PC-3 (cell line): ENCODE measurements around the gene LTN1. TPM values are rescaled to one million over a fixed set of nuclear protein-coding genes. Genes with fewer than 3 reads are reported as not detected.

Source experiments
- ATAC-seq: fragments of 200-7000 bp; cut with Tn5 transposase; 2 replicates; pipeline ENCODE4 v1.9.1; 2020; ENCODE audit warnings: mild to moderate bottlenecking, moderate library complexity
- BruUV-seq: library from RNA; stranded (reverse); fragments of 400-500 nt; replicated peaks from 2 replicates; lab custom pipeline; 2021; lab: Mats Ljungman, UMichigan
- CTCF ChIA-PET: fragments of 300-600 bp; sonication (Branson Sonifier 250); formaldehyde crosslinking; loops from one replicate; lab custom pipeline; 2022; ENCODE audit warnings: antibody characterized with exemption; lab: Charles Lee
- POLR2A ChIA-PET: fragments of 300-600 bp; sonication (Branson Sonifier 250); formaldehyde crosslinking; loops from one replicate; lab custom pipeline; 2022; ENCODE audit warnings: antibody characterized with exemption; ENCODE audit not compliant: unreplicated experiment; lab: Charles Lee
- DNase-seq: peaks from one replicate; pipeline ENCODE4 v3.0.0-alpha.2; 2015
- H2AFZ ChIP-seq: fragments of 300-600 bp; sonication (generic); 2 replicates; pipeline ENCODE4 v1.6.0; 2016; ENCODE audit warnings: antibody characterized with exemption, low read length
- H3F3A ChIP-seq: fragments of 300-600 bp; sonication (generic); one replicate; pipeline ENCODE4 v1.6.0; 2017; ENCODE audit warnings: antibody characterized with exemption, low read length, control low read depth, mild to moderate bottlenecking; ENCODE audit not compliant: unreplicated experiment
- H3K27ac ChIP-seq: fragments of 300-600 bp; sonication (generic); 2 replicates; pipeline ENCODE4 v1.5.1; 2016; ENCODE audit warnings: mild to moderate bottlenecking, low read length
- H3K27me3 ChIP-seq: fragments of 300-600 bp; sonication (generic); 2 replicates; pipeline ENCODE4 v1.6.1; 2016; ENCODE audit warnings: low read length, mixed read lengths
- H3K36me3 ChIP-seq: fragments of 300-600 bp; sonication (generic); 2 replicates; pipeline ENCODE4 v1.6.1; 2016; ENCODE audit warnings: low read depth, mixed run types, low read length, mixed read lengths
- H3K4me1 ChIP-seq: fragments of 300-600 bp; sonication (generic); 2 replicates; pipeline ENCODE4 v1.5.1; 2016; ENCODE audit warnings: low read length; ENCODE audit not compliant: insufficient read depth
- H3K4me2 ChIP-seq: fragments of 300-600 bp; sonication (generic); 2 replicates; pipeline ENCODE4 v1.6.0; 2016; ENCODE audit warnings: low read length
- H3K4me3 ChIP-seq: fragments of 300-600 bp; sonication (generic); 2 replicates; pipeline ENCODE4 v1.5.1; 2016; ENCODE audit warnings: mild to moderate bottlenecking, low read length, mixed read lengths
- H3K79me2 ChIP-seq: fragments of 300-600 bp; sonication (generic); 2 replicates; pipeline ENCODE4 v1.6.1; 2017; ENCODE audit warnings: low read length, mixed read lengths
- H3K9ac ChIP-seq: fragments of 300-600 bp; sonication (generic); 2 replicates; pipeline ENCODE4 v1.6.0; 2016; ENCODE audit warnings: mild to moderate bottlenecking, low read length
- H3K9me2 ChIP-seq: fragments of 300-600 bp; sonication (generic); replicated peaks from 2 replicates; pipeline ENCODE4 v1.6.1; 2016; ENCODE audit warnings: mixed run types, low read length, mixed read lengths
- H3K9me3 ChIP-seq: fragments of 300-600 bp; sonication (generic); 2 replicates; pipeline ENCODE4 v1.6.1; 2016; ENCODE audit warnings: low read length, mixed read lengths
- H4K20me1 ChIP-seq: fragments of 300-600 bp; sonication (generic); 2 replicates; pipeline ENCODE4 v1.6.1; 2016; ENCODE audit warnings: low read length, mixed read lengths
- EZH2 ChIP-seq: fragments of 300-600 bp; sonication (generic); IDR thresholded peaks from one replicate; pipeline ENCODE4 v1.6.1; 2017; ENCODE audit warnings: antibody characterized with exemption, mild to moderate bottlenecking, low read length; ENCODE audit not compliant: unreplicated experiment
- EZH2phosphoT487 ChIP-seq: fragments of 300-600 bp; sonication (generic); IDR thresholded peaks from 2 replicates; pipeline ENCODE4 v1.6.1; 2018; ENCODE audit warnings: mild to moderate bottlenecking, antibody characterized with exemption, low read length, borderline replicate concordance
- intact Hi-C: fragments of 100-400 bp; cut with micrococcal nuclease; formaldehyde crosslinking; loops from 2 replicates; pipeline ENCODE4 v1.9.0; 2023
- total RNA-seq: library from RNA; depleted of rRNA; stranded (reverse); fragments of >200 nt; gene quantifications from 2 replicates; pipeline ENCODE4 v1.2.3, GENCODE V29; 2014
- TF ChIP-seq, protein P1 (sequence below): fragments of 300-600 bp; sonication (generic); conservative IDR thresholded peaks from 2 replicates; pipeline ENCODE4 v1.5.1; 2017; ENCODE audit warnings: antibody characterized with exemption, low read depth, mild to moderate bottlenecking, low read length

LTN1 gene
- total RNA-seq, 1 experiment from 2014 or later, result 21.0 TPM

DNA sequence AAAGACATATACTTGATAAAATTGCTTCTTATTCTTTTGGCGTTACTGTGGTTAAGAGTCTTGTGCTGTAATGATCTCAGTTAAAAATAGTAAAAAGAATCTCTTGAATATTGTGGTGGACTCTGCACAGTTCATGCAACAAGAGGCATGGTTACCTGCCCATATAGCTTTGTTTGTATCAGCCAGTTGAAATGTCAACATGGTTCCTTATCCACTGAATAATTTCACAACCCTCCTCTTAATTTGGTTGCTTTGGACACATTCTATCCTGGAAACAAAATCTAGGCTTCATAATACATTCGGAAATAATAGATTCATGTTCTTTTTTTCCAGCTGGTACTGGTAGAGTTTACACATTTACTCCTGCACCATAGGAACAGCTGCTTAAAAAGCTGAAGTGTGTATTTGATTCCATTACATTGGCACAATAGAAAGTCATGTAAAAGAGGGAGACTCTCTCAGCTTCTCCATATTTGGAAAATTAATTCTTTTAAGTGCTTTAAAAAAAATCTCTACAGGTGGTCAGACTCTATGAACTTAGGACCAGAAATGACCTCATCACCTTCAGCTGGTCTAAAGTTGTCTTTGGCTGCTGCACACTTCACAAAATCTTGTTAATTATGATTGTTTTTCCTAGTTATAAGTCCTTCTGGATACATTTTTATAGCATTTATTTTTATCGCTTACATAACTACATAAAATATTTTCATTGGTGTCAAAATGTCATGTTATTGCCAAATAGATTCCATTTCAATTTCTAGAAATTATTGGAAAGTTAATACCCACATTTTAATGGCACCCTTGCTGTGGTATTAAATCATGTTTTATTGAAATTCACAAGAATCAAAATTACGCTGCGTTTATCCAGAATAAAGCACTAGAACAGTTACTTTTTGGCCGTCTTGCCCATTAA, 100.2 kb downstream of the LTN1 start:
- POLR2A ChIA-PET, result interaction anchor here (0.6 kb wide), 1 partner anchor 9 kb away, joined by 11 read pairs; no protein-coding TSS in a partner anchor
- no TSS peak for BruUV-seq

DNA sequence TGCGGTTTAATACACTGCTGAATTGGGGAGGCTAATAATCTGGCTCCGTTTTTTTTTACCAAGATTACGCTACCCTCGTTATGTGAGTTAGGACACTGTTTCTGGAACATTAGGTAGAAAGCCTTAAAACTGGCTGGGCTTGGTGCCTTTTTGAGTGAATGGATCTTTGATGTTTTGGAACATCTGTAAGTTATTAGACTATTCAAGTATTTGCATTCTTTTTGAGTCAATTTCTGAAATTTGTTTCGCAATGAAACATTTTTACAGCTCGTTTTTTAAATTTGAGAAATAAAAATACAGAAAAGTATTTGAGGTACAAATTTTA, 106.9 kb downstream of the LTN1 start:
- peaks cover 16% of the 10 kb centered on the region; the same call in 1 of the 2 replicates for H3K4me1 ChIP-seq
- H3K27ac ChIP-seq, result no peak overlapping the region
- H3F3A ChIP-seq, result no peaks in the 10 kb centered on the region
- intact Hi-C loops, result loop anchor here (1.0 to 10.0 kb wide), 2 partner anchors 49 to 93 kb away; no protein-coding TSS in a partner anchor
- H3K27me3 ChIP-seq, result no peaks in the 10 kb centered on the region
- peak overlapping the region; percentile 82 for H3K9ac ChIP-seq
- peak overlapping the region; percentile 89 for H3K4me2 ChIP-seq
- H3K9me3 ChIP-seq, result no peaks in the 10 kb centered on the region
- no peak overlapping the region for H3K4me3 ChIP-seq
- TF ChIP-seq, protein P1, sequence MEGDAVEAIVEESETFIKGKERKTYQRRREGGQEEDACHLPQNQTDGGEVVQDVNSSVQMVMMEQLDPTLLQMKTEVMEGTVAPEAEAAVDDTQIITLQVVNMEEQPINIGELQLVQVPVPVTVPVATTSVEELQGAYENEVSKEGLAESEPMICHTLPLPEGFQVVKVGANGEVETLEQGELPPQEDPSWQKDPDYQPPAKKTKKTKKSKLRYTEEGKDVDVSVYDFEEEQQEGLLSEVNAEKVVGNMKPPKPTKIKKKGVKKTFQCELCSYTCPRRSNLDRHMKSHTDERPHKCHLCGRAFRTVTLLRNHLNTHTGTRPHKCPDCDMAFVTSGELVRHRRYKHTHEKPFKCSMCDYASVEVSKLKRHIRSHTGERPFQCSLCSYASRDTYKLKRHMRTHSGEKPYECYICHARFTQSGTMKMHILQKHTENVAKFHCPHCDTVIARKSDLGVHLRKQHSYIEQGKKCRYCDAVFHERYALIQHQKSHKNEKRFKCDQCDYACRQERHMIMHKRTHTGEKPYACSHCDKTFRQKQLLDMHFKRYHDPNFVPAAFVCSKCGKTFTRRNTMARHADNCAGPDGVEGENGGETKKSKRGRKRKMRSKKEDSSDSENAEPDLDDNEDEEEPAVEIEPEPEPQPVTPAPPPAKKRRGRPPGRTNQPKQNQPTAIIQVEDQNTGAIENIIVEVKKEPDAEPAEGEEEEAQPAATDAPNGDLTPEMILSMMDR, result no peak
- H3K36me3 ChIP-seq, result peaks cover 10% of the 10 kb centered on the region
- BruUV-seq, result no TSS peak
- H3K79me2 ChIP-seq, result peaks cover 10% of the 10 kb centered on the region
- no peaks in the 10 kb centered on the region for H3K9me2 ChIP-seq
- no peak for ATAC-seq
- POLR2A ChIA-PET, result no interaction called here
- CTCF ChIA-PET, result no interaction called here
- peak overlapping the region; percentile 78 for H2AFZ ChIP-seq
- no peaks in the 10 kb centered on the region for H4K20me1 ChIP-seq
- no peak for DNase-seq

More for the DNA sequence above, 100.2 kb downstream of the LTN1 start:
- no peak for DNase-seq
- no peaks in the 10 kb centered on the region for H3K79me2 ChIP-seq
- H4K20me1 ChIP-seq, result no peaks in the 10 kb centered on the region
- no peak overlapping the region for H2AFZ ChIP-seq
- intact Hi-C loops, result no loop called here
- H3F3A ChIP-seq, result no peaks in the 10 kb centered on the region
- H3K9me3 ChIP-seq, result no peaks in the 10 kb centered on the region
- H3K9ac ChIP-seq, result no peak overlapping the region
- no peaks in the 10 kb centered on the region for H3K36me3 ChIP-seq
- no peaks in the 10 kb centered on the region for H3K27me3 ChIP-seq
- TF ChIP-seq EZH2phosphoT487 (no peak), EZH2 (no peak)
- no peak overlapping the region for H3K4me2 ChIP-seq
- H3K4me1 ChIP-seq, result no peaks in the 10 kb centered on the region
- CTCF ChIA-PET, result interaction anchor here (0.6 kb wide), 1 partner anchor 128 kb away, joined by 4 read pairs; no protein-coding TSS in a partner anchor
- no peak overlapping the region for H3K4me3 ChIP-seq
- no peaks in the 10 kb centered on the region for H3K9me2 ChIP-seq
- ATAC-seq, result no peak
- H3K27ac ChIP-seq, result no peak overlapping the region

DNA sequence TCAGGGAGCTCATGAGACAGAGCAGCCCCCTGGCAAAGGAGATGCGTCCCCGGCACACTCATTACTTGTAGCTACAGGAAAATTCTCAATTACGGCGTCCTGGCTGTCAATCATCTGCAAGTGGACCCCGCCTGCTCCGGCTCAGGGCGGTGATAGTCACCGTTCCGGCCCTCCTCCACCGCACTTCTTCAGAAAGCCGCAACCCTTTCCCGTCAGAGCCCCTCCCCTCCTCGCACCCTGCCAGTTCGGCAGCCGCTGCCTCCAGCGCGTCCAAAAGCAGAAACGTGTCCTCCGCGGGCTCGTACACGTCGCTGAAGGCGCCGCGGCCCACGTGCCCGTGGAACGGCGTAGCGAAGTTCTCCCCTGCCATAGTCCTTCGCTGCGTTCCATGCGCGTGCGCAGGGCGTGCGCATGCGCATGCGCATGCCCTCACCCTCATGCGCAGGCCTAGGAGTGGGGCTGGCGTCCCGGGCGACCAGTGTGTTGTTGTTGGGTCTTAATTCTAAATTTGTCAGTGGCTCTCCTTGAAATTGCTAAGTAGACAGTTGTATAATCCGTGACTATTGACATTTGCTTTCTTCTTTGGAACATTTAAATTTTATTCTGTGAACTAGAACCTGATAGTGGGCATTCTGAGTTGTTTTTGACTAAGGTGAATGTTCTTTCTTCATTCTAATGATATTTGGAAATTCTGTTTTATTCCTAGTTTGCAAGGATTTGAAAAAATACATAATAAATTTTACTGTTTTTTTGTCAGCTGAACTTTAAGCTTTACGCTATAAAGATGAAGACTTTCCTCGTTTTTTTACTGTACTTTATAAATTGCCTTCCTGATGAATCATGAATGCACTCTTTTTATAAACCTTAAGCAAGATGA, 107.5 kb downstream of the LTN1 start:
- Histone ChIP-seq H3K4me3 (peak overlapping the region; percentile 72), H3F3A (no peaks in the 10 kb centered on the region), H3K4me2 (peak overlapping the region; percentile 89), H3K27me3 (no peaks in the 10 kb centered on the region), H3K9ac (peak overlapping the region; percentile 82), H4K20me1 (no peaks in the 10 kb centered on the region), H3K36me3 (peaks cover 10% of the 10 kb centered on the region), H3K27ac (peak overlapping the region; percentile 87), H3K79me2 (peaks cover 10% of the 10 kb centered on the region), H3K9me3 (no peaks in the 10 kb centered on the region), H2AFZ (peak overlapping the region; percentile 78), H3K9me2 (no peaks in the 10 kb centered on the region), H3K4me1 (peaks cover 16% of the 10 kb centered on the region; the same call in 1 of the 2 replicates)
- peak; percentile 96 for DNase-seq
- BruUV-seq, result TSS peak; percentile 92
- CTCF ChIA-PET, result no interaction called here
- no peak for TF ChIP-seq EZH2
- ATAC-seq, result peak; percentile 96
- intact Hi-C loops, result loop anchor here (1.0 to 10.0 kb wide), 2 partner anchors 50 to 92 kb away; no protein-coding TSS in a partner anchor
- POLR2A ChIA-PET, result interaction anchor here (0.6 to 1.0 kb wide), 3 partner anchors 139 to 140 kb away, joined by 4 to 12 read pairs (median 5); partner anchors contain the start of gene USP16
